HS-5 (cell line): ENCODE results near the gene NELFE.
"Not testable (repeated sequence)": the region's sequence is repeated elsewhere in the genome, so short reads cannot be mapped to it uniquely, and the experiment has no call there.

ENCODE experiments used
- DNase-seq: peaks from one replicate; pipeline ENCODE4 v3.0.0-alpha.2; 2012; ENCODE audit warnings: low read depth

Gene NELFE

DNA sequence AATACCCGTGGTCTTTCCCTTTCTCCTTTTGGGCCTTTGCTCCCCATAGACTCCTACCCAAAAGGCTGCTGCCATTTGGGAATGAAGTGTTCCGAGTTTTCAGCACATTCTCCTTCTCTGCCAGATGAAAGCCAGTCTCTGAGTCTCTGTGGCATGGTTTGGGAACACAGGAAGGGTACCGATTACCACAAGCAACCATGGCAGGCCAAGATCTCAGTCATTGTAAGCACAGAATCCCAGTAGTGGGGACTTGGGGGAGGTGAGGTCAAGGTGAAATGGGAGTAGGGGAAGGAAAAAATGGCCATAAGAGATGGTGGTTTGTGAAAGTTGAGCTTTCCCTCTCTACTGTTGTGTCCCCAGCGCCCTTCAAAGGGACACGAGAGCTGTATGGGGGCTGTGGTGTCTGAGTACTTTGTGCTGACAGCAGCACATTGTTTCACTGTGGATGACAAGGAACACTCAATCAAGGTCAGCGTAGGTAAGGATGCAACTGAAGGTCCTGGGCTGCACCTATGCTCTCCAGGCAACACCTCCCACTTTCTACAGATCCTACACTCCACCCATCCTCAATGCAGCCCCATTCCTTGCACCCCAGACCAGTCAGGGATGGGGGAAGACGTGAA is 8.7 kb downstream of the NELFE start:
- DNase-seq: no peak

DNA sequence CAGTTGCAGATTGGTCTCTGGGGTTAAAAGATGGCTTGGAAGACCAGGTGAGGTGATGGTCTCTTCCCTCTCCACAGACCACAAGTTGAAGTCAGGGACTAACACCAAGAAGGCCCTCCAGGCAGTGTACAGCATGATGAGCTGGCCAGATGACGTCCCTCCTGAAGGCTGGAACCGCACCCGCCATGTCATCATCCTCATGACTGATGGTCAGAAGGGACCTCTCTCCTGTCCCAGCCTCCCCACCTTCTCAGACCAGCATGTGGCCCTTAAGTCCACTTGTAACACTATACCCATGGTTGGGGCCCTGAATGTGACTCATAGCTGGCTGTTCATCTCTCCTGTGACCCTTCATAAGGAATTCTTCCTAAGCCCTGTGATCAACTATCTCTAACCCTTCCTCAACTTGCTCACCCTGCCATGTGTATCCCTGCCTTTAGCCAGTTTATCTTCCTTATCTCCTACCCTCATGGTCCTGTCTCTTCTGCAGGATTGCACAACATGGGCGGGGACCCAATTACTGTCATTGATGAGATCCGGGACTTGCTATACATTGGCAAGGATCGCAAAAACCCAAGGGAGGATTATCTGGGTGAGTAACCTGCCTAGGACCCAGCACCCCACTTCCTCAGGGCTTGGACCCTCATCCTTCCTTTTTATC is 9.9 kb downstream of the NELFE start:
- DNase-seq: peak; percentile 40

DNA sequence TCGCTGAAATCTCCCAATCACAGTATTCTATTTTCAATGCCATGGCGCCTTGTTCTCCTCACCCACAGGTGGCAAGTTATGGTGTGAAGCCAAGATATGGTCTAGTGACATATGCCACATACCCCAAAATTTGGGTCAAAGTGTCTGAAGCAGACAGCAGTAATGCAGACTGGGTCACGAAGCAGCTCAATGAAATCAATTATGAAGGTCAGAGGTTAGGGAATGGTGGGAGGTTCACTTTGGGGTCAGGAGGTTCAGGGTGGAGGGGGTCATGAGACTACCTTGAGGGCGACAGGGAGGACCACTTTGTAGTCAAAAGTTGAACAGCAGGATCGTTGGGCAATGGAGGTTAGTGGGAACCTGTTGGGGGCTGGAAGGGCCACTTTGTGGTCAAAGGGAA is 10.5 kb downstream of the NELFE start:
- DNase-seq: no peak

DNA sequence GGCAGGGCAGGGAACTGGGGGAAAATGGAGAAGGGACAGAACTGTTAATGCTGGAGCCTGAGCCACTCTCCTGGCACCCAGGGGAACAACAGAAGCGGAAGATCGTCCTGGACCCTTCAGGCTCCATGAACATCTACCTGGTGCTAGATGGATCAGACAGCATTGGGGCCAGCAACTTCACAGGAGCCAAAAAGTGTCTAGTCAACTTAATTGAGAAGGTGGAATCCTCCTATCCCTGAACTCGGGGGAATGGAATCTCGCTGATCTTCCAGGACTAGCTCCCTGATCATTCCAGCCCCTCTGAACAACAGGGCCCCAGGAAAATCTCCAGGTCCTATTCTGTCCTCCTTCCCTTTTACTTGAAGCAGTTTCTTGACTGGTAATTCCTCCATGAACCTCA is 10.9 kb downstream of the NELFE start:
- no peak for DNase-seq

DNA sequence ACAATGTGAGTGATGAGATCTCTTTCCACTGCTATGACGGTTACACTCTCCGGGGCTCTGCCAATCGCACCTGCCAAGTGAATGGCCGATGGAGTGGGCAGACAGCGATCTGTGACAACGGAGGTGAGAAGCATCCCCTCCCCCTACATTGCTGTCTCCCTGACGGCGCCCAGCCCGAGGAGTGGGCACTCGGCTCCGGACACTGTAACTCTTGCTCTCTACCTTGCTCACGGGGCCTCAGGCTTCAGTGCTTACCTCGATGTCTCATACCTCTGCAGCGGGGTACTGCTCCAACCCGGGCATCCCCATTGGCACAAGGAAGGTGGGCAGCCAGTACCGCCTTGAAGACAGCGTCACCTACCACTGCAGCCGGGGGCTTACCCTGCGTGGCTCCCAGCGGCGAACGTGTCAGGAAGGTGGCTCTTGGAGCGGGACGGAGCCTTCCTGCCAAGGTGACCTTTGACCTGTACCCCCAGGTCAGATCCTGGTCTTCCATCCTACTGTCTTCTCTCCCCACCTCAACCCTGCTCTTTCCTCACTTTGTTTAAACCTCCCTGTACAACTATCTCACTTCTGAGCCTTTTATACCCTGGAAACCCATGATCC is 11.6 kb downstream of the NELFE start:
- DNase-seq: no peak

DNA sequence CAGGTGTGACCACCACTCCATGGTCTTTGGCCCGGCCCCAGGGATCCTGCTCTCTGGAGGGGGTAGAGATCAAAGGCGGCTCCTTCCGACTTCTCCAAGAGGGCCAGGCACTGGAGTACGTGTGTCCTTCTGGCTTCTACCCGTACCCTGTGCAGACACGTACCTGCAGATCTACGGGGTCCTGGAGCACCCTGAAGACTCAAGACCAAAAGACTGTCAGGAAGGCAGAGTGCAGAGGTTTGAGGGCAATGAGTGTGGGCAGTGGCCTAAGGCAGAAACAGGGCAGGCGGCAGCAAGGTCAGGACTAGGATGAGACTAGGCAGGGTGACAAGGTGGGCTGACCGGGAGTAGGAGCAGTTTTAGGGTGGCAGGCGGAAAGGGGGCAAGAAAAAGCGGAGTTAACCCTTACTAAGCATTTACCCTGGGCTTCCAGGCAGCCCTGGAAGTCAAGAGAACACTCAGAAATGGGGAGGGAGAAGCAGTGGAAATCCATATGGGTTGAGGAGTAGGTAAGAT is 12.3 kb downstream of the NELFE start:
- DNase-seq: no peak

DNA sequence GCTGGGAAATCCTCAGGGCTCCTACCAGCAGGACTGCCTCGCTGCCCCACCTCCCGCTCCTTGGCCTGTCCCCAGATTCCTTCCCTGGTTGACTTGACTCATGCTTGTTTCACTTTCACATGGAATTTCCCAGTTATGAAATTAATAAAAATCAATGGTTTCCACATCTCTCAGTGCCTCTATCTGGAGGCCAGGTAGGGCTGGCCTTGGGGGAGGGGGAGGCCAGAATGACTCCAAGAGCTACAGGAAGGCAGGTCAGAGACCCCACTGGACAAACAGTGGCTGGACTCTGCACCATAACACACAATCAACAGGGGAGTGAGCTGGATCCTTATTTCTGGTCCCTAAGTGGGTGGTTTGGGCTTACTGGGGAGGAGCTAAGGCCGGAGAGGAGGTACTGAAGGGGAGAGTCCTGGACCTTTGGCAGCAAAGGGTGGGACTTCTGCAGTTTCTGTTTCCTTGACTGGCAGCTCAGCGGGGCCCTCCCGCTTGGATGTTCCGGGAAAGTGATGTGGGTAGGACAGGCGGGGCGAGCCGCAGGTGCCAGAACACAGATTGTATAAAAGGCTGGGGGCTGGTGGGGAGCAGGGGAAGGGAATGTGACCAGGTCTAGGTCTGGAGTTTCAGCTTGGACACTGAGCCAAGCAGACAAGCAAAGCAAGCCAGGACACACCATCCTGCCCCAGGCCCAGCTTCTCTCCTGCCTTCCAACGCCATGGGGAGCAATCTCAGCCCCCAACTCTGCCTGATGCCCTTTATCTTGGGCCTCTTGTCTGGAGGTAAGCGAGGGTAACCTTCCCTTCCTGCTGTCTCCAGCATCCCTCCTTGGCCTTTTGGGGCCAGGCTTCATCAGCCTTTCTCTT is 13.0 kb downstream of the NELFE start, which contains the start of gene CFB:
TSS of gene CFB (plus strand) at position 589 of the 863 bp plus-strand sequence. CDS start at position 716, 127 bp downstream.
- DNase-seq: peak; percentile 81

DNA sequence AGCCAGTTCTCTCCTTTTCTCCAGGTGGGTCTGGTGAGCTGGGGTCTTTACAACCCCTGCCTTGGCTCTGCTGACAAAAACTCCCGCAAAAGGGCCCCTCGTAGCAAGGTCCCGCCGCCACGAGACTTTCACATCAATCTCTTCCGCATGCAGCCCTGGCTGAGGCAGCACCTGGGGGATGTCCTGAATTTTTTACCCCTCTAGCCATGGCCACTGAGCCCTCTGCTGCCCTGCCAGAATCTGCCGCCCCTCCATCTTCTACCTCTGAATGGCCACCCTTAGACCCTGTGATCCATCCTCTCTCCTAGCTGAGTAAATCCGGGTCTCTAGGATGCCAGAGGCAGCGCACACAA is 13.6 kb downstream of the NELFE start:
- no peak for DNase-seq

DNA sequence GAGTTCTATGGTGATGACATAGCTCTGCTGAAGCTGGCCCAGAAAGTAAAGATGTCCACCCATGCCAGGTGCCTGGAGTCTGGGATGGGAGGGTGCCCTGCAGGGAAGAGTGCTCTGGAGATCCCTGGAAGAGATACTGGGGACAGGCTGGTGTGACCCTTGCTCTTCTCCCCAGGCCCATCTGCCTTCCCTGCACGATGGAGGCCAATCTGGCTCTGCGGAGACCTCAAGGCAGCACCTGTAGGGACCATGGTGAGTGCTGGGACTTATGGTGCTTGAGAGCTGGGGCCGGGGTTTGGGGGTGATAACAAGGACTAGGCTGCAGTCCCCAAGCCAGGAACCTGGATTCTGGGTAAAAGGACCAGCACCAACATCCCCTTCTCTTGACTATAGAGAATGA is 15.0 kb downstream of the NELFE start:
- no peak for DNase-seq

DNA sequence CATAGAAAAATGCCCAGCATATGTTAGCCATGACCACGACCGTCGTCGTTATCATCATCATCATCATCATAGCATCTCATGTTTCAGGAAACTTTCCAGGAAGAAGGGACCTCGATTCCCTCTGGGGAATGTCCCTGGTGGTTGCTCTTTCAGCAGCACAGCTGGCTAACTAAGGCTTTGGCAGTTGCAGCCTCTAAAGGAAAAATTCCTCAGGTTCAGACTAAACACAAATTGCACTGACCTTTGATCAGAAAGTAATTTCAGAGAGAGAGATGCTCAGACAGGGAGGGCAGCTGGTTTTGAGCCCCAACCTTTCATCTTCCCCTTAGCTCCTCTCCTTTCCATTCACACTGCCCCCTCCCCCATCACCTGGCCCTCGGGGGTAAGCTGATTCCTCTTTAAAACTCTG is 18.5 kb downstream of the NELFE start:
- no peak for DNase-seq

DNA sequence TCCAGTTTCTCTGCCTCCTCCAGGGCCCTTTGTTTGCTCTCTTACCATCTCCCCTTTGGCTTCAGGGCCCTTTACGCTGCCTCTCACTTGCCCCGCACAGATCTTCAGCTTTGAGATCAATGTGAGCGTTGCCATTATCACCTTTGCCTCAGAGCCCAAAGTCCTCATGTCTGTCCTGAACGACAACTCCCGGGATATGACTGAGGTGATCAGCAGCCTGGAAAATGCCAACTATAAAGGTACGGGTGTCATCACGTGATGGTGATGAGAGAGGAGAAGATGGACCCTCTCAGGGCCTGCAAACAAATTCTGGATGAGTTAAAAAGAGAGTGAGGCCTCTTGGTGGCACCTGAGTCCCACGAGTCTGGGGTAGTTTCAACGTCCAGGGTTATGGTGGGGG is 22.9 kb downstream of the NELFE start:
- DNase-seq: no peak

DNA sequence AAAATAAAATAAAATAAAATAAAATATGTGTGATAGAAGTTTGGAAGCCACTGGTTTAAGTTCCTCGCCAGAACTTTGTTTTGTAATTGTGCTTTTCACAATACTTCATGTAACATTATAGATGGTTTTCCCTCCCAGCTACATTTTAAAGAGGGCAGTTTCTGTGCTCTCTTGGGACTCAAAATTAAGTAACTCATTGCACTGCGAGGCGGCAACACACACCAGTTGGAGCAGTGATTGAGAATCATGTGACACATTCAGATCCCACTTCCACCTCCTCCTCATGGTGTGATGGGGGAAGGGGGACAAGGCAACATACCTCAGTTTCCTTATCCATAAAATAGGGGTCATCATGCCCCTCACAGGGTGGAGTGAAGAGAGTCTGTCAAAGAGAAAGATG is 23.8 kb downstream of the NELFE start:
- DNase-seq: no peak

DNA sequence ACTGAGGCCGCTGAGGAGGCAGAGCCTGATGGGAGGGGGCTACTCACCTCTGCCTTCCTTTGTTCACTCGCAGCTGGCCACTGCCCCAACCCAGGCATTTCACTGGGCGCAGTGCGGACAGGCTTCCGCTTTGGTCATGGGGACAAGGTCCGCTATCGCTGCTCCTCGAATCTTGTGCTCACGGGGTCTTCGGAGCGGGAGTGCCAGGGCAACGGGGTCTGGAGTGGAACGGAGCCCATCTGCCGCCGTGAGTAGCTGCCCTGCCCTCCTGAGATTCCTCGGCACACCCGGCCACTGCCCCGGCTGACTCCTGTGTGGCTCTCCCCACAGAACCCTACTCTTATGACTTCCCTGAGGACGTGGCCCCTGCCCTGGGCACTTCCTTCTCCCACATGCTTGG is 25.2 kb downstream of the NELFE start:
- DNase-seq: no peak

DNA sequence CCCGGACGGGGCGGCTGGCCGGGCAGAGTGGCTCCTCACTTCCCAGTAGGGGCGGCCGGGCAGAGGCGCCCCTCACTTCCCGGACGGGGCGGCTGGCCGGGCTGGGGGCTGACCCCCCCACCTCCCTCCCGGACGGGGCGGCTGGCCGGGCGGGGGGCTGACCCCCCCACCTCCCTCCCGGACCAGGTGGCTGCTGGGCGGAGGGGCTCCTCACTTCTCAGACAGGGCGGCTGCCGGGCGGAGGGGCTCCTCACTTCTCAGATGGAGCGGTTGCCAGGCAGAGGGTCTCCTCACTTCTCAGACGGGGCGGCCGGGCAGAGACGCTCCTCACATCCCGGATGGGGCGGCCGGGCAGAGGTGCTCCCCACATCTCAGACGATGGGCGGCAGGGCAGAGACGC is 26.6 kb downstream of the NELFE start:
- not testable (repeated sequence) for DNase-seq

DNA sequence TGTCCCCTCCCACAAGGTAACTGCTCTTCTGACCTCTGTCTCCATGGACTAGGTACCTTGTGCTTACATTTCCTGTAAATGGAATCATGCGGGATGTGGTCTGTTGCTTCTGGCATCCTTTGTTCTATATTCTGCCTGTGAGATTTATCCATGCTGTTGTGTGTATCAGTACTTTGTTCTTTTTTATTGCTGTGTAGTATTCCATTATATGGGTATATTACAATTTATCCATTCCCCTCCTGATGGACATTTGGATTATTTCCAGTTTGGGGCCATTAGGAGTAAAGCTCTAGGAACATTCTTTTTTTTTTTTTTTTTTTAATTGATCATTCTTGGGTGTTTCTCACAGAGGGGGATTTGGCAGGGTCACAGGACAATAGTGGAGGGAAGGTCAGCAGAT is 27.8 kb downstream of the NELFE start:
- DNase-seq: no peak

DNA sequence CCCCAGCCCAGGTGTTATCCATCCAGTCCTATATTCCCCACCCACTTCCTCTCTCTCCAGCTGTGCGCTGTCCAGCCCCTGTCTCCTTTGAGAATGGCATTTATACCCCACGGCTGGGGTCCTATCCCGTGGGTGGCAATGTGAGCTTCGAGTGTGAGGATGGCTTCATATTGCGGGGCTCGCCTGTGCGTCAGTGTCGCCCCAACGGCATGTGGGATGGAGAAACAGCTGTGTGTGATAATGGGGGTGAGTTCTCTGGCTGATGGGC is 30.2 kb downstream of the NELFE start:
- DNase-seq: no peak

DNA sequence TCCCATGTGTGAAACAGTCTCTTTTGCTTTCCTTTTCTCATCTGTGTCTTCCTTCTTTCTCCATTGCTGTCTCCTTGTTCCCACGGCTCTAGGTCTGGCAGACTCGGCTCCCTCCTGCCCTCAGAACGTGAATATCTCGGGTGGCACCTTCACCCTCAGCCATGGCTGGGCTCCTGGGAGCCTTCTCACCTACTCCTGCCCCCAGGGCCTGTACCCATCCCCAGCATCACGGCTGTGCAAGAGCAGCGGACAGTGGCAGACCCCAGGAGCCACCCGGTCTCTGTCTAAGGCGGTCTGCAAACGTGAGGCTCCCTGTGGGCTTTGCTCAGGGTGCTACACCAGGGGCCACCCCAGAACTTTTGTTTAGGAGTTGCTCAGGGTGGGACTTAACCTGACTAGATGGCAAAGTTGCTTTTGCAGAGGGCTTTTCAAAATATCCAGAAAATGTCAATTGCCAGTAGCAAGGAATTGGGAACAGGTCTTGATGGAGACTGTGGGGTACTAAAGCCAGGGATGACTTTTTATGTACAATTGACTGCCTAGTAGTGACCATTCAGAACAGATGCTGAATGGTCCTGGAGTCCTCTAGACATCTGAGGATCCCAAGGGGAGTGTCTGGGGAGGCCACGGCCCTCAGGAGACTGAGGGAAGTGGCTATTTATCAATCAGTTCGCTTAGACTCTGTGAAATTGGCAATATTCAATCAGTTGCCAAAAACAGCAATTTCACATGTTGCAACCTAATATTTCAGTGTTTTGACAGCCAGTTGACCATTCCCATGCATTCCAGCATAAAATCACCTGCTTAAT is 30.7 kb downstream of the NELFE start:
- DNase-seq: no peak

DNA sequence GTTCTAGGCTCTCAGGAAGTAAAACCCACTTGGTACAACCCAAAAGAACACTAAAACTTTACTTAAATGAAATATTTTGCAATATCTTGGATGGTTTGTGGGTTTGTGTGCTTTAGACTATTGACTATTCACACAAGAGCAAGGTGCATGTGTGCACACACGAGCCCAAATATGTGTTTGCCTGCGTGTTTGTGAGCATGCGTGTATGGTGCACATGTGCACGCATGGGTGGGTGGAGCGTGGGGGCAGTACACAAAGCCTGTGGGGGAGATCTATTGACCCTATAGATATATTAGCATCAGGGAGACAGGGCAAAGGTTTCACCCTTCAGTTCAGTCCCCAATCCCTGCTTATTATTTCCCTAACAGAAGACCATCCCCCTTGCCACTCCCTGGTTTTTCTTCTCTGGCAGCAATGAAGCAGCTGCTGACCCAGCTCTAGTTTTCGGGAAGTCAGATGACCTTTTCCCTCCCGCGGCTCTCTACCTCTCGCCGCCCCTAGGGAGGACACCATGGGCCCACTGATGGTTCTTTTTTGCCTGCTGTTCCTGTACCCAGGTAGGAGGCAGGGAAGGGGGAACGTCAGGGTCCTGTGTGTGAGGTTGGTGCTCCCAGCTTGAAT is 31.4 kb downstream of the NELFE start, which contains the start of gene C2:
TSS of gene C2 (plus strand) at position 476 of the 621 bp plus-strand sequence. CDS start at position 512, 36 bp downstream.
- DNase-seq: no peak

DNA sequence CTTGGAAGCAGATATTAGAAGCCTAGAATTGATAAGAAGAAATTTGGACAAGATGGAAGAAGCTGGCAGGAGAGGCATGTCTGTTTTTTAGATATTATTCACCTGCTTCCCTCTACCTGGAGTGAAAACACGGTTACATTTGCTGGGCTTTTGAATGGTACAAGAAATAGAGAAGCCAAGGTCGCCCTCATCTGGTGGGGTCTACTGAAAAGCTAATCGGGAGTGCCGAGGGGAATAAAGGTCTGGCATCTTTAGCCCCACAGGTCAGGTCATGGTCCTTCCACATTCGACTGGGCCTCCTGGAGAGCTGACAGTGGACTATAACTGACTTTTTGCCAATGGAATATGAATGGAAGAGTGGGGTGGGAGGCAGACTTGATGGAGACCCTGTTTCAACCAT is 35.8 kb downstream of the NELFE start:
- no peak for DNase-seq

DNA sequence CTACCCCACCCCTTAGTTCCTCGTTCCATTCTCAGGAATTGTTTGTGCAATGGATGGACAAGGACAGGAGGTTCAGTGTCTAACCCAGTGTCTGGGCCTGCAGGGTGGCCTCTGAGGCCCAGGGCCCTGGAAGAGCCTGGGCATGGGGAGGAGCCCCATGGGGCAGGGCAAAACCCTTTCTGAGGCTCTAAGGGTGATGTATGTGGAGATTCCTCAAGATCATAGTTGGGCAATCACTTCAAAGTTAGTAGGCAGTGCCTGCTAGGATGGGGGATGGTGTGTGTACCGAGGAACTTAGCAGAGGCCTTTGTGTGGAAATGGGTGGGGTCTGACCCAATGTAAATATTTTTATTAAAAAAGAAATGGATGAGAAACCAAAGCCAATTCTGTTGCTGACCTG is 38.0 kb downstream of the NELFE start:
- DNase-seq: no peak

DNA sequence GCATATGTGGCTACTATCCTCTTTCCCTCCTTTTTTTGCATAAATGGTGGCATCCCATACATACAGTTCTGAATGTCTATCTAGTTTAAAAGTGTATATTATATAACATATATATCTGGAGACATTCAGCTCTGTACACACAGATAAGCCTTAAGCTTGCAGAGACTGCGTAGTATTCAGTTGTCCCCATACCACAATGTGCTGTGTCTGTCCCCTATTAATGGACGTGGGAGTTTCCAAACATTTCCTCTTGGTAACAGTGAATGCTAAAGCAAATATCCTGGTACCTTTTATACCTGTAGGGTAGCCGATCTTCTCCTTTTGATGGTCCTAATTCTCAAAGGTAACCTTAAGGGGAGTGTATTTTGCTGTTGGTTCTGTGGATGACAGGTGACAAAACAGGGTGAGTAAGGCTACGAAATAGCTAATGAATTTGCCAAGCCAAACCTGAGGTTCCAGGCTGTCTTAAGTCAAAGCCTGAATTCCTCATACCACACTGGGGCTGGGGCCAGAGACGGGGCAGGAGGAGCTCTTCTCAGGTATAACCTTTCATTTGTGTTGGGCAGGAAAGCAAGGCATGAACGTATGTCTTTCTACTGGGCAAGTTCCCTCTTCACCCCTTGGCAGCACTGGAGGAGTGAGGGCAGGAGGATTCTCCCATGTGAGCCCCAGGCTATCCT is 39.0 kb downstream of the NELFE start:
- no peak for DNase-seq
